ENCODE data around the gene PLXNA1.

Gene PLXNA1

DNA sequence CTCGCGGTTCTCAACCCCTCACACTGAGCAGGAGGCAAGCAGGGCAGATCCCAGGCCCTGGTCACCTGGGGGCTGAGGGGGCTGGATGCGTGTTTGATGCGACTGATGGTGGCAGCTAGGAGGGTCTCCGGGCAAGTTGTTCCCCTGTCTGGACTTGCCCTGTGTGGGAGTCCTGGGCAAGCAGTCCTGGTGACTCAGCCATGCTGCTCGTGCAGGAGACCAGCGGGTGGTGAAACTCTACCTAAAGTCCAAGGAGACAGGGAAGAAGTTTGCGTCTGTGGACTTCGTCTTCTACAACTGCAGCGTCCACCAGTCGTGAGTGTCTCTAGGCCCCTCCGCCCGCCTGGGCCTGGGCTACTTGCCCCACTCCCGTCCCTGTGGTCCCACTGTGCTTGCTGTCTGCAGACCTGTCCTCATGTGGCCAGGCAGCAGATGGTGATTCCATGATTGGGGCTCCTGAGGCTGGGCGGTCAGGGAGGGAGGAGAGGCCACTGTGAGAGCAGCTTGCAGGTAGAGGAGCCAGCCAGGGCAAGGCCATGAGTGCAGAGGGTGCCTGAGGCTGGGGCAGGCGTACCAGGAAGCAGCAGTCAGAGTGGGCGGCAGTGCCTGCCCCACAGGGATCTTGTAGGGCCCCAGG, 23.1 kb downstream of the PLXNA1 start:
- no peak overlapping the region for H3K9ac ChIP-seq (ENCODE audit: low read length)
- no peaks in the 10 kb centered on the region for H3K79me2 ChIP-seq (ENCODE audit: low read length)
- no peak overlapping the region for H3K4me3 ChIP-seq (ENCODE audit: low read length)
- TF ChIP-seq EZH2 (optimal IDR thresholded peaks at IDR 0.05; ENCODE audit: low read depth, low read length) = no peak
- TF ChIP-seq, protein P1, sequence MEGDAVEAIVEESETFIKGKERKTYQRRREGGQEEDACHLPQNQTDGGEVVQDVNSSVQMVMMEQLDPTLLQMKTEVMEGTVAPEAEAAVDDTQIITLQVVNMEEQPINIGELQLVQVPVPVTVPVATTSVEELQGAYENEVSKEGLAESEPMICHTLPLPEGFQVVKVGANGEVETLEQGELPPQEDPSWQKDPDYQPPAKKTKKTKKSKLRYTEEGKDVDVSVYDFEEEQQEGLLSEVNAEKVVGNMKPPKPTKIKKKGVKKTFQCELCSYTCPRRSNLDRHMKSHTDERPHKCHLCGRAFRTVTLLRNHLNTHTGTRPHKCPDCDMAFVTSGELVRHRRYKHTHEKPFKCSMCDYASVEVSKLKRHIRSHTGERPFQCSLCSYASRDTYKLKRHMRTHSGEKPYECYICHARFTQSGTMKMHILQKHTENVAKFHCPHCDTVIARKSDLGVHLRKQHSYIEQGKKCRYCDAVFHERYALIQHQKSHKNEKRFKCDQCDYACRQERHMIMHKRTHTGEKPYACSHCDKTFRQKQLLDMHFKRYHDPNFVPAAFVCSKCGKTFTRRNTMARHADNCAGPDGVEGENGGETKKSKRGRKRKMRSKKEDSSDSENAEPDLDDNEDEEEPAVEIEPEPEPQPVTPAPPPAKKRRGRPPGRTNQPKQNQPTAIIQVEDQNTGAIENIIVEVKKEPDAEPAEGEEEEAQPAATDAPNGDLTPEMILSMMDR (IDR thresholded peaks at IDR 0.05; ENCODE audit: low read length) = no peak
- no peak overlapping the region for H2AFZ ChIP-seq (ENCODE audit: low read length)
- H3K27me3 ChIP-seq (replicated peaks; ENCODE audit: insufficient read depth, low read length) = no peaks in the 10 kb centered on the region
- no peaks in the 10 kb centered on the region for H3K9me2 ChIP-seq (replicated peaks; ENCODE audit: insufficient read depth, low read length)
- no peaks in the 10 kb centered on the region for H3F3A ChIP-seq (ENCODE audit: insufficient read depth, low read length)
- H3K4me2 ChIP-seq (ENCODE audit: low read depth, low read length) = no peak overlapping the region
- no peaks in the 10 kb centered on the region for H3K4me1 ChIP-seq (ENCODE audit: low read length)
- no peak overlapping the region for H3K27ac ChIP-seq (ENCODE audit: low read length)
- no peak for DNase-seq
- no peaks in the 10 kb centered on the region for H4K20me1 ChIP-seq (ENCODE audit: insufficient read depth, low read length)
- H3K9me3 ChIP-seq (replicated peaks; ENCODE audit: insufficient read depth, low read length) = no peaks in the 10 kb centered on the region
- H3K36me3 ChIP-seq (replicated peaks; ENCODE audit: insufficient read depth, low read length) = no peaks in the 10 kb centered on the region

DNA sequence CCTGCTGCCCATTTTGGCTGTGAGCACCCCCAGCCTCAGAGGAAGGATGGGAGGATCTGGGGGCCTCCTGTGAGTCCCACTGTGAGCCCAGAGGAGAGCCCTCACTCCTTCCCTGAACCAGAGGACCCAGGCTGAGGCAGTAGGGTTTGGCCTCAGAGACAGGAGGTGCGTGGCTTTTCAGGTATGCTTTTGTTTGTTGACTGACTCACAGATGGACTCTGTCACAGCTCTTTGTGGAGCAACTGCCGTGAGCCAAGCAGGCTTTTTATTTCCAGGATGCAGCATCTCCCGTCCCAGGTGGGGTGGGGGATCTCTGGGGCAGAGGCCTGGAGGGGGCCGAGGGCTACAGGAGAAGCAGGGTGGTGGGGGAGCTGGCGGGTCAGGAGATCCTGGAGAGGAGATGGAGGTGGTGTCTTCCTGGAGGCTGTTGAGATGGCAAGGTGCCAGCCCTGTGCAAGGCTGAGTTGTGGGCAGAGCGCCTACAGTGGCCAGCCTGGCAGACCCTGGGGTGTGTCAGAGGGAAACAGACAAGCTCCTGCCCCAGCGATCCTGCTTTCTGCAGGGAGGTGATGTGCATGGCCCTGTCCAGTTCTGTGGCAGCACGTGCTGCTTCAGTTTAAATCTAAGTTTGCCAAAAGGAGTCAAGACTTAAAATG, 24.0 kb downstream of the PLXNA1 start:
- H3K9me2 ChIP-seq (replicated peaks; ENCODE audit: insufficient read depth, low read length) = no peaks in the 10 kb centered on the region
- H3K4me1 ChIP-seq (ENCODE audit: low read length) = no peaks in the 10 kb centered on the region
- H3K4me3 ChIP-seq (ENCODE audit: low read length) = no peak overlapping the region
- H3K79me2 ChIP-seq (ENCODE audit: low read length) = no peaks in the 10 kb centered on the region
- H4K20me1 ChIP-seq (ENCODE audit: insufficient read depth, low read length) = no peaks in the 10 kb centered on the region
- no peaks in the 10 kb centered on the region for H3K27me3 ChIP-seq (replicated peaks; ENCODE audit: insufficient read depth, low read length)
- H3K9me3 ChIP-seq (replicated peaks; ENCODE audit: insufficient read depth, low read length) = no peaks in the 10 kb centered on the region
- no peak overlapping the region for H3K4me2 ChIP-seq (ENCODE audit: low read depth, low read length)
- DNase-seq = no peak
- no peak overlapping the region for H3K9ac ChIP-seq (ENCODE audit: low read length)
- TF ChIP-seq EZH2 (optimal IDR thresholded peaks at IDR 0.05; ENCODE audit: low read depth, low read length) (no peak), EZH2phosphoT487 (IDR thresholded peaks at IDR 0.05; ENCODE audit: low read length) (no peak)
- TF ChIP-seq, protein P1 (IDR thresholded peaks at IDR 0.05; ENCODE audit: low read length) = no peak
- H2AFZ ChIP-seq (ENCODE audit: low read length) = no peak overlapping the region
- H3K36me3 ChIP-seq (replicated peaks; ENCODE audit: insufficient read depth, low read length) = no peaks in the 10 kb centered on the region
- no peaks in the 10 kb centered on the region for H3F3A ChIP-seq (ENCODE audit: insufficient read depth, low read length)
- H3K27ac ChIP-seq (ENCODE audit: low read length) = no peak overlapping the region

DNA sequence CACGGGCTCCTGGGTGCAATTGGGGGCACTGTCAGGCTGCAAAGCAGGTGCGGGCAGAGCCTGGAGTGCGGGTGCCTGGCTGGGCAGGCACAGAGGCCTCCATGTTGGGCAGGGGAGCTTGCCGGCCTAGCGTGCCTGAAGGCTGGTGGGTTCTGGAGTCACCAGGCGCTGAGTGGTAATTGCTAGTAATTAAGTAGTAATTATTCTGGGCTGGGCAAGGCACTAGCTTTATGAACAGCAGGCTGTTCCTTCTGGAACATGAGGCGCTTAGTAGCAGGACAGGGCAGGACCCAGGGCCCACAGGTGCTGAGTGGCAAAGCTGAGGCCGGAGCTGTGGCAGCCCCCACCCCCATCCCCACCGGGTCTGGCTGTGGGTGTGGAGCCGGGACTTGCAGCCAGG, 25.3 kb downstream of the PLXNA1 start:
- DNase-seq = no peak
- H3K36me3 ChIP-seq (replicated peaks; ENCODE audit: insufficient read depth, low read length) = no peaks in the 10 kb centered on the region
- no peaks in the 10 kb centered on the region for H3K4me1 ChIP-seq (ENCODE audit: low read length)

More for the DNA sequence above, 25.3 kb downstream of the PLXNA1 start:
- Histone ChIP-seq H3K9me2 (replicated peaks; ENCODE audit: insufficient read depth, low read length) (no peaks in the 10 kb centered on the region), H3K79me2 (ENCODE audit: low read length) (no peaks in the 10 kb centered on the region), H3K4me3 (ENCODE audit: low read length) (no peak overlapping the region), H3K4me2 (ENCODE audit: low read depth, low read length) (no peak overlapping the region), H2AFZ (ENCODE audit: low read length) (no peak overlapping the region), H4K20me1 (ENCODE audit: insufficient read depth, low read length) (no peaks in the 10 kb centered on the region), H3K9me3 (replicated peaks; ENCODE audit: insufficient read depth, low read length) (no peaks in the 10 kb centered on the region), H3K9ac (ENCODE audit: low read length) (no peak overlapping the region), H3K27me3 (replicated peaks; ENCODE audit: insufficient read depth, low read length) (no peaks in the 10 kb centered on the region), H3F3A (ENCODE audit: insufficient read depth, low read length) (no peaks in the 10 kb centered on the region), H3K27ac (ENCODE audit: low read length) (no peak overlapping the region)
- TF ChIP-seq, protein P1 (IDR thresholded peaks at IDR 0.05; ENCODE audit: low read length) = no peak
- no peak for TF ChIP-seq EZH2phosphoT487 (IDR thresholded peaks at IDR 0.05; ENCODE audit: low read length)
- no peak for TF ChIP-seq EZH2 (optimal IDR thresholded peaks at IDR 0.05; ENCODE audit: low read depth, low read length)

Data from MM.1S (cell line).